ENCODE measurements around the gene FDPS.

FDPS gene

DNA sequence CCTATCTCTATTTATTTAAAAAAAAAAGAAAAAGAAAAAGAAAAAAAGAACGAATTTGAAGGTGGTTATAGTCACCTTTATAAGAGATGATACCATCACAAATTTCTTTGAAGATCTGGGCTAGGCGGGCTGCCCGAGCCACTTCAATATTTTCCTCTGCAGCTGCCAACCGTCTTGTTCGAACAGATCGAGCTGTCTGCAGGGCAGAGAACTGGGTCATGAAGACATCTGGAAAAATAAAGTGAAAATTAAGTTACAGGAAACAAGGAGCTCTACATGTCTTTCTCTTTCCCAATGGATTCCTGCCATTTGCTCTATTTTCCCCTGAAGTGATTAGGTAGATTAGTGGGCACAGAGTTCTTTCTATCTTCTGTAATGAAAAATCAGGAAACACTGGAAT is 44.0 kb downstream of the FDPS start:
- DNase-seq (ENCODE audit: low read depth in 3 of 3, low spot score in 1 of 3), result no peak

DNA sequence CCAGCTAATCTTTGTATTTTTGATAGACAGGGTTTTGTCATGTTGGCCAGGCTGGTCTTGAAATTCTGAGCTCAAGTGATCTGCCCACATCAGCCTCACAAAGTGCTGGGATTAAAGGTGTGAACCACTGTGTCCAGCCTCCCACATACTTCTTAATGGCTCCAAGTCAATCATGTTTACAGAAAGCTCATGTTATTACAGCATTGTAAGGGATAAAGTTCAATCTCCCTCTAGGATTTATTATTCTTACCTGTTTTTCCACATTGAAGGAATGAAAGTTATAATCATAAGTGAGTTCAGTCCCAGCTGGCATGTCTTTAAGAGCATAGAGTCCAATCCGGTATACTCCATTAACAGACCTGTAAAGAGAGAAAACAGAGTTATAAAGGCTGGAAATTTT is 51.4 kb downstream of the FDPS start:
- DNase-seq (ENCODE audit: low read depth in 3 of 3, low spot score in 1 of 3), result no peak
